Activated T-cell treated with anti-CD3 and anti-CD28 coated beads for 4 hours (primary cell): ENCODE measurements around the gene PTN.
"Not testable (repeated sequence)": the region's sequence is repeated elsewhere in the genome, so short reads cannot be mapped to it uniquely, and the experiment has no call there.

Experiments
- DNase-seq: peaks from one replicate; pipeline ENCODE4 v3.0.0-alpha.2; 2020

The PTN gene

GRCh38 chr7:137266764-137267163 lies 76.8 kb downstream of the PTN start:
- DNase-seq: no peak

- not testable (repeated sequence) for DNase-seq
Observed at GRCh38 chr7:137265480-137265879, 78.1 kb downstream of the PTN start.

- no peak for DNase-seq
Observed at GRCh38 chr7:137262599-137262998, 80.9 kb downstream of the PTN start.

- DNase-seq: no peak
Observed at GRCh38 chr7:137258552-137258951, 85.0 kb downstream of the PTN start.

GRCh38 chr7:137254766-137255165 lies 88.8 kb downstream of the PTN start:
- DNase-seq: no peak

GRCh38 chr7:137245890-137246289 lies 97.6 kb downstream of the PTN start:
- DNase-seq: no peak

GRCh38 chr7:137245186-137245585 lies 98.3 kb downstream of the PTN start:
- no peak for DNase-seq

- DNase-seq: no peak
Observed at GRCh38 chr7:137243741-137244140, 99.8 kb downstream of the PTN start.

GRCh38 chr7:137242616-137243015 lies 100.9 kb downstream of the PTN start:
- DNase-seq: no peak

- no peak for DNase-seq
Observed at GRCh38 chr7:137241655-137242360, 101.7 kb downstream of the PTN start.

- not testable (repeated sequence) for DNase-seq
Observed at GRCh38 chr7:137239186-137239585, 104.3 kb downstream of the PTN start.

- DNase-seq: no peak
Observed at GRCh38 chr7:137235434-137235833, 108.1 kb downstream of the PTN start.

GRCh38 chr7:137231167-137231566 lies 112.4 kb downstream of the PTN start:
- DNase-seq: no peak

- no peak for DNase-seq
Observed at GRCh38 chr7:137221467-137221866, 122.1 kb downstream of the PTN start.

GRCh38 chr7:137213744-137214143 lies 129.8 kb downstream of the PTN start:
- no peak for DNase-seq

- no peak for DNase-seq
Observed at GRCh38 chr7:137209151-137209817, 134.2 kb downstream of the PTN start.

GRCh38 chr7:137206770-137207169 lies 136.8 kb downstream of the PTN start:
- no peak for DNase-seq

- DNase-seq: no peak
Observed at GRCh38 chr7:137204246-137204645, 139.3 kb downstream of the PTN start.

- no peak for DNase-seq
Observed at GRCh38 chr7:137203351-137203750, 140.2 kb downstream of the PTN start.

GRCh38 chr7:137196648-137197047 lies 146.9 kb downstream of the PTN start:
- DNase-seq: no peak

GRCh38 chr7:137195996-137196395 lies 147.5 kb downstream of the PTN start:
- DNase-seq: no peak

GRCh38 chr7:137181619-137182018 lies 161.9 kb downstream of the PTN start:
- DNase-seq: not testable (repeated sequence)
